ENCODE measurements around the gene MCM8. TPM values are rescaled to one million over a fixed set of nuclear protein-coding genes. Genes with fewer than 3 reads are reported as not detected.

Gene MCM8
- 21.7 to 24.7 TPM (median 23.9 TPM) in 5 replicates for total RNA-seq (2022; extraction: Qiagen RNA extraction)

GRCh38 chr20:5950271-5951031, at the start of gene MCM8, which contains the start of gene TRMT6:
Gene MCM8, plus strand, starts transcription at chr20:5950652. Its CDS starts 1,364 bp downstream, at chr20:5952016.
Gene TRMT6, minus strand, starts transcription at chr20:5950533. Its CDS starts 128 bp downstream, at chr20:5950405.

Other genes starting within 250 kb of the MCM8 start
- 6.5 to 7.8 TPM (median 6.9 TPM) in 5 replicates for gene SHLD1, start 200.3 kb upstream of the MCM8 start, total RNA-seq (2022; extraction: Qiagen RNA extraction)
- 2.6 to 3.4 TPM (median 3.1 TPM) in 5 replicates for gene CHGB, start 39.1 kb upstream of the MCM8 start, total RNA-seq (2022; extraction: Qiagen RNA extraction)
- gene TRMT6, start 119 bp upstream of the MCM8 start, total RNA-seq (2022; extraction: Qiagen RNA extraction), result 58.0 to 66.1 TPM (median 61.1 TPM) in 5 replicates
- 46.1 to 74.6 TPM (median 72.5 TPM) in 5 replicates for gene CRLS1, start 55.5 kb downstream of the MCM8 start, total RNA-seq (2022; extraction: Qiagen RNA extraction)
- gene LRRN4, start 103.4 kb downstream of the MCM8 start, total RNA-seq (2022; extraction: Qiagen RNA extraction), result 0.03 to 0.06 TPM in 2 of 5 replicates, not detected in the others
- 13.1 to 16.5 TPM (median 13.7 TPM) in 5 replicates for gene FERMT1, start 172.4 kb downstream of the MCM8 start, total RNA-seq (2022; extraction: Qiagen RNA extraction)

All from A549 treated with AZD2906 at 1 μM for 4 hours (cell line).